ENCODE results near the gene TWIST2.
A peak's percentile ranks its signal among the peaks of the same experiment; 100 is the strongest.

Gene TWIST2

DNA sequence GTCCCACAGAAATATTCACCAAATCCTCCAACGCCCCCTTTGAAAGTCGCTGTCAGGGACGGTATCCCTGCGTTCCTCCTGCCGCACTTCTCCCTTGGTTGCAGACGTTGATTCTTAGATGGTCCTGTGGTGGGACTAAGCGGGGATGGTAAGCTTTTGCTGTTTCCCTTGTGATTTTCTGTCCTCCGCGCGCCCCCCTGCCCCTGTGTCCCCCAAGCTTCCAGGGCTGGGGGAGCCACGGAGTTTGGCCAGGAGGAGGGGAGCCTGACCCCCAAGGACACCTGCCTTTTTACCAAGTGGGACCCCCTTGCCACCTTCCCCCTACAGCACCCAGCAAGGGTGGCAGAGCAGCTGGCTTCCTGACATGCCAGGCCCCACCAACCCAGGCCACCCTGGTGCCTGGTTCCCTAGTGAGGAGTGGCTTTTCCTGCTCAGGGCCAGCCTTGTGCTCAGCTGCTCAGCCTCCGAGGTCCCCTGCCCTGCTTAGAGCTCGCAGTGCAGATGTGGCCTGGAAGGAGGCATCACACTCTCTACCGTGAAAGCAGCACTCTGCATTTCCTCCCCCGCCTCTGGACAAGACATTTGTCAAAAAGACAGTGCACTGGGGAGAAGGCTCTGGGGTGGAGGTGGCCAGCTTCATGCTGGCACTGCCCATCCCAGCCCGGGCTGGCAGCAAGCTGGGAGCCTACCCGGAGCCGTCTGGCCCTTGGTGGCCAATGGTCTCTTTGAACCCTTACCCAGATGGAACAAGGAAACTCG, 49.4 kb downstream of the TWIST2 start:
- H3K36me3 ChIP-seq (ENCODE audit: insufficient read depth, insufficient read length, low read length) = no peaks in the 10 kb centered on the region

DNA sequence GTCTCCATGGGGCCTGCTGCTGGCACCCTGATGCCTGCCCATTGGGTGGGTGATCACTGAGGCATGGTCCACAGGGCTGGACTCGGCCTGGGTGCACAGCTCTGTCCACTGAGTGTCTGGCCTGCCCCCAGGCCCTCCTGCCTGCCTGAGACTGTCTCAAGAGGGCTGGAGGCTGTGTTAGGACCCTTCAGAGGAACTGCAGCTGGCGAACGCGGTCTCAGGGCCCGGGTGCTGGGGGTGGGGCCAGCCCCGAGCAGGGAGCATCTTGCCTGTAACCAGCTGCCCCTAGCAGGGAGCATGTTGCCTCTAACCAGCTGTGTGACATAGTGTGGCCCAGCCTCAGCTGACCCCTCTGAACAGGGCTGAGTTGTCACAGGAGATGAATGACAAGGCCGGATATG, 50.0 kb downstream of the TWIST2 start:
- Histone ChIP-seq H3K9ac (ENCODE audit: insufficient read length, low read depth) (no peak overlapping the region), H3K9me3 (ENCODE audit: insufficient read depth, low read length) (no peaks in the 10 kb centered on the region), H3K36me3 (ENCODE audit: insufficient read depth, insufficient read length, low read length) (no peaks in the 10 kb centered on the region), H3K27me3 (ENCODE audit: insufficient read depth, insufficient read length) (no peaks in the 10 kb centered on the region), H3K4me3 (ENCODE audit: insufficient read length, low read depth) (no peak overlapping the region), H3K4me1 (ENCODE audit: insufficient read depth, insufficient read length) (peaks cover 35% of the 10 kb centered on the region)
- TF ChIP-seq SUZ12 (IDR thresholded peaks at IDR 0.05; ENCODE audit: extremely low read depth, insufficient read depth, insufficient read length) (no peak), YY1 (IDR thresholded peaks at IDR 0.05; ENCODE audit: insufficient read depth, insufficient read length) (no peak), ZNF274 (IDR thresholded peaks at IDR 0.05; ENCODE audit: low read depth, low read length) (no peak)
- no peak for DNase-seq (ENCODE audit: low read depth, low spot score)

More for the DNA sequence above, 49.4 kb downstream of the TWIST2 start:
- TF ChIP-seq SUZ12 (IDR thresholded peaks at IDR 0.05; ENCODE audit: extremely low read depth, insufficient read depth, insufficient read length) (no peak), ZNF274 (IDR thresholded peaks at IDR 0.05; ENCODE audit: low read depth, low read length) (no peak), YY1 (IDR thresholded peaks at IDR 0.05; ENCODE audit: insufficient read depth, insufficient read length) (no peak)
- DNase-seq (ENCODE audit: low read depth, low spot score) = no peak
- H3K9ac ChIP-seq (ENCODE audit: insufficient read length, low read depth) = peak overlapping the region; percentile 17
- no peaks in the 10 kb centered on the region for H3K27me3 ChIP-seq (ENCODE audit: insufficient read depth, insufficient read length)
- no peak overlapping the region for H3K4me3 ChIP-seq (ENCODE audit: insufficient read length, low read depth)
- H3K4me1 ChIP-seq (ENCODE audit: insufficient read depth, insufficient read length) = peaks cover 35% of the 10 kb centered on the region
- no peaks in the 10 kb centered on the region for H3K9me3 ChIP-seq (ENCODE audit: insufficient read depth, low read length)

DNA sequence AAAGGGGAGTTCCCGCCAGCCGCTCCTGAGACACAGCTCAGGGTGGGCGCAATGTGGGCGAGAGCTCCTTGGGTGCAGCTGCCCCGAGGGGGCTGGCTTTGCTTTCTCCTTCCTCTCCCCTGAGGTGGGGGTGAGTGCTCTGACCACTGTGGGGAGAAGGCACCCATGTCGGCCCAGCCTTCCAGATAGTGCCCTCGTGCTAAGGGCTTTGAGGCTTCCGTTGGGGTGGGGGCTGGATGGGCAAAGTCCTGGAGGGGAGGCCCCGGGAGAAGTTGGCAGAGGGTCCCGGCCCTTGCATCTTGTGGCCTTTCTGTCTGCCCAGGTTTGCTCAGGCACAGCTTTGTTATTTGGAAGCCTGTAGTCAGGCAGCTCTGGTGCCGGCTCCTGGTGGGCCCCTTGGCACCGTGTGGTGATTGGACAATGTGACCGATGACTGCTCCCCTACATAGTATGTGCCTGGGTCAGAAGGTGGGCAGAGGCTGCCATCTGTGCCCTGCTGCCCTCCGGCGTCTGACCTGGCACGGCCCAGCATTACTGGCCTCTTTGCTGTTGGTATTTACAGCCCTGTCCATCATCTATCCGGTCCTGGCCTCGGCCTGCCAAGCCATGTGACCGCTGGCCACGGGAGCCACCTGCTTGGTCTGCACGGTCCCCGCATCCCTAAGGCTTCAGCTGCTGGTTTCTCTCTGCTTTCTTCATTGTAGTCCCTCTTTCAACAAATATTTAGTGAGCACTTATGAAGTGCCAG, 50.8 kb downstream of the TWIST2 start:
- Histone ChIP-seq H3K4me1 (ENCODE audit: insufficient read depth, insufficient read length) (peaks cover 35% of the 10 kb centered on the region), H3K9ac (ENCODE audit: insufficient read length, low read depth) (no peak overlapping the region), H3K9me3 (ENCODE audit: insufficient read depth, low read length) (no peaks in the 10 kb centered on the region), H3K27me3 (ENCODE audit: insufficient read depth, insufficient read length) (no peaks in the 10 kb centered on the region), H3K4me3 (ENCODE audit: insufficient read length, low read depth) (no peak overlapping the region), H3K36me3 (ENCODE audit: insufficient read depth, insufficient read length, low read length) (no peaks in the 10 kb centered on the region)
- TF ChIP-seq ZNF274 (IDR thresholded peaks at IDR 0.05; ENCODE audit: low read depth, low read length) (no peak), YY1 (IDR thresholded peaks at IDR 0.05; ENCODE audit: insufficient read depth, insufficient read length) (no peak), SUZ12 (IDR thresholded peaks at IDR 0.05; ENCODE audit: extremely low read depth, insufficient read depth, insufficient read length) (no peak)
- DNase-seq (ENCODE audit: low read depth, low spot score) = no peak

DNA sequence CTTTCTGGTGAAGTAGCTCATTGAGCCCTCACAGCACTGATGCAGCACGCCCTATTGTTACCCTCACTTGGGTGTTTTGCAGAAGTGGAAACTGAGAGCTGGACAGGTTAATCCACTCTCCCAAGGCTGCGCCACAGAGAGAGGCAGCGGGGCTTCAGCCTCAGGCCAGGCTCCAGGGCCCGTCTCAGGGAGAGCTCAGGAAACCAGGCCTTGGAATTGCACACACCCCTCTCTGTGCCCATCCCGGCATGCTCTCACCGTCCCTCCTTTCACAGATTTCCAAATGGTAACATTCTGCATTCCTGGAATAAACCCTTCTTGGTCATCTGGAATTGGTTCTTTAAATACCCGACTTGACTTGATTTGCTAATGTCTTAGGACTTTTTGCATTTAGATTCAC, 51.5 kb downstream of the TWIST2 start:
- DNase-seq (ENCODE audit: low read depth, low spot score) = no peak
- no peak overlapping the region for H3K9ac ChIP-seq (ENCODE audit: insufficient read length, low read depth)
- H3K4me3 ChIP-seq (ENCODE audit: insufficient read length, low read depth) = no peak overlapping the region
- no peaks in the 10 kb centered on the region for H3K36me3 ChIP-seq (ENCODE audit: insufficient read depth, insufficient read length, low read length)
- no peak for TF ChIP-seq ZNF274 (IDR thresholded peaks at IDR 0.05; ENCODE audit: low read depth, low read length)
- H3K9me3 ChIP-seq (ENCODE audit: insufficient read depth, low read length) = no peaks in the 10 kb centered on the region
- peaks cover 33% of the 10 kb centered on the region for H3K4me1 ChIP-seq (ENCODE audit: insufficient read depth, insufficient read length)
- no peaks in the 10 kb centered on the region for H3K27me3 ChIP-seq (ENCODE audit: insufficient read depth, insufficient read length)

DNA sequence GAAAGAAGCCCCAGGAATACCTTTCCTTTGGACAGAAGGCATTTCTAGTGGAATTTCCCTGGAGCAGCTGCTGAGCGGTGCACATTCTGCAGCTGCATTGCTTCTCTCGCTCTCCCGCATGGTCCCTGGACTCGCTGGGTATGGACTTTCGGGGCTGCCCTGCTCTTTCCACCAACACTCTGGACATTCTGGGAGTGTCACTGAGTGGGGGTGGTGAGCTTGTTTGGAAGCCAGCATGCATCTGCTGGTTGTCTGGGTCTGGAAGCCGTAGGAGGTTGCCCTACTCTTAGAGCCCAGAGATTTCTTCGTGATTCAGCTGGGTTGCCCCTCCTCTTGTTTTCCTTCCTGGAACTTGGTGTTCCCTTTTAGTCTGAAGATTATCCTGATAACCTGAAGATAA, 52.6 kb downstream of the TWIST2 start:
- no peaks in the 10 kb centered on the region for H3K9me3 ChIP-seq (ENCODE audit: insufficient read depth, low read length)
- TF ChIP-seq SUZ12 (IDR thresholded peaks at IDR 0.05; ENCODE audit: extremely low read depth, insufficient read depth, insufficient read length) = no peak
- TF ChIP-seq YY1 (IDR thresholded peaks at IDR 0.05; ENCODE audit: insufficient read depth, insufficient read length) = no peak
- TF ChIP-seq ZNF274 (IDR thresholded peaks at IDR 0.05; ENCODE audit: low read depth, low read length) = no peak
- no peak overlapping the region for H3K9ac ChIP-seq (ENCODE audit: insufficient read length, low read depth)
- H3K27me3 ChIP-seq (ENCODE audit: insufficient read depth, insufficient read length) = no peaks in the 10 kb centered on the region
- H3K4me3 ChIP-seq (ENCODE audit: insufficient read length, low read depth) = no peak overlapping the region
- DNase-seq (ENCODE audit: low read depth, low spot score) = no peak
- peaks cover 23% of the 10 kb centered on the region for H3K4me1 ChIP-seq (ENCODE audit: insufficient read depth, insufficient read length)
- no peaks in the 10 kb centered on the region for H3K36me3 ChIP-seq (ENCODE audit: insufficient read depth, insufficient read length, low read length)

DNA sequence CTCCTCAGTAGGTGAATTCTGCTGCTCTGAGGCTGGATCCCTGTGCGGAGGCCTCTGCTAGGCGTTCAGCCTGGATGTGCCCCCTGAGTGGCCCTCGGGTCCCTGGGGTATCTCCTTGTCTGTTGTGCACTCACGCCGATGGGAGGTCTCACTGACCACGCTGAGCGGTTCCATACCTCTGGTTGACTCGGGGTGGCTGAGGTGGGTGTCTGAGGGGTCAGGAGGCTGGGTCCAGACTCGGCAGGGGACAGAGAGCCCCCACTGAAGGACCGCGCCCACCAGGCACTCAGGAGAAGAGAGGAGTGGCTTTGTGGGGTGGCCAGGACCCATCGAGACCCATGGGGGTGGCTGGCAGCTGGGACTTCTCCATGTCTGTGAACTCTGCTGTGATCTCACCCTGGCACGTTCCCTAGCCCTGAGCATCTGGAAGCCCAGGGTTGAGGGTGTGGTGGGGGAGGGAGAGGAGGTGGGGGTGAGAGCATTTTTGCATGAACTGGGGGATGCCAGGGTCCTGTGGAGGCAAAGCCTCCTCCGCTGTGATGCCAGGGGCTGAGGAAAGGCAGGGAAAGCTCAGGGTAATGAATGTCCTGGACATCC, 53.7 kb downstream of the TWIST2 start:
- TF ChIP-seq YY1 (IDR thresholded peaks at IDR 0.05; ENCODE audit: insufficient read depth, insufficient read length) (no peak), SUZ12 (IDR thresholded peaks at IDR 0.05; ENCODE audit: extremely low read depth, insufficient read depth, insufficient read length) (no peak)
- DNase-seq (ENCODE audit: low read depth, low spot score) = no peak
- H3K4me1 ChIP-seq (ENCODE audit: insufficient read depth, insufficient read length) = peaks cover 15% of the 10 kb centered on the region
- no peaks in the 10 kb centered on the region for H3K27me3 ChIP-seq (ENCODE audit: insufficient read depth, insufficient read length)
- H3K4me3 ChIP-seq (ENCODE audit: insufficient read length, low read depth) = no peak overlapping the region
- no peaks in the 10 kb centered on the region for H3K36me3 ChIP-seq (ENCODE audit: insufficient read depth, insufficient read length, low read length)
- no peak overlapping the region for H3K9ac ChIP-seq (ENCODE audit: insufficient read length, low read depth)
- no peaks in the 10 kb centered on the region for H3K9me3 ChIP-seq (ENCODE audit: insufficient read depth, low read length)

DNA sequence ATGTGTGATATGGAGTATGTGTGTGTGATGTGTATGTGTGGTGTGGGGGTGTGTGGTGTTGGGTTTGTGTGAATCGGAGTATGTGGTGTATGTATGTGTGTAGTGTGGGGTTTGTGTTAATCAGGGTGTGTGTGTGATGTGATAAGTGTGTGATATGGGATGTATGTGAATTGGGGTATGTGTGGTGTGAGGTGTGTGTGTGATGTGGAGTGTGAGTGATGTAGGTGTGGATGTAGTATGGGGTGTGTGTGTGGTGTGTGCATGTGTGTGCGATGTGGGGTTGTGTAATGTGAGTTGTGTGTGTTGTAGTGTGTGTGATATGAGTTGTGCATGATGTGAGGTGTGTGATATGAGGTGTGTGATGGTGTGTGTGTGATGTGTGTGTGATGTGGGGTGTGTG, 54.4 kb downstream of the TWIST2 start:
- Histone ChIP-seq H3K9me3 (ENCODE audit: insufficient read depth, low read length) (no peaks in the 10 kb centered on the region), H3K9ac (ENCODE audit: insufficient read length, low read depth) (no peak overlapping the region), H3K4me1 (ENCODE audit: insufficient read depth, insufficient read length) (peaks cover 11% of the 10 kb centered on the region), H3K4me3 (ENCODE audit: insufficient read length, low read depth) (no peak overlapping the region), H3K27me3 (ENCODE audit: insufficient read depth, insufficient read length) (no peaks in the 10 kb centered on the region), H3K36me3 (ENCODE audit: insufficient read depth, insufficient read length, low read length) (no peaks in the 10 kb centered on the region)
- no peak for TF ChIP-seq ZNF274 (IDR thresholded peaks at IDR 0.05; ENCODE audit: low read depth, low read length)
- TF ChIP-seq YY1 (IDR thresholded peaks at IDR 0.05; ENCODE audit: insufficient read depth, insufficient read length) = no peak
- no peak for TF ChIP-seq SUZ12 (IDR thresholded peaks at IDR 0.05; ENCODE audit: extremely low read depth, insufficient read depth, insufficient read length)
- DNase-seq (ENCODE audit: low read depth, low spot score) = no peak

Data from NT2/D1 (cell line).